Measurements from ENCODE around the gene ITPKA.

DNA sequence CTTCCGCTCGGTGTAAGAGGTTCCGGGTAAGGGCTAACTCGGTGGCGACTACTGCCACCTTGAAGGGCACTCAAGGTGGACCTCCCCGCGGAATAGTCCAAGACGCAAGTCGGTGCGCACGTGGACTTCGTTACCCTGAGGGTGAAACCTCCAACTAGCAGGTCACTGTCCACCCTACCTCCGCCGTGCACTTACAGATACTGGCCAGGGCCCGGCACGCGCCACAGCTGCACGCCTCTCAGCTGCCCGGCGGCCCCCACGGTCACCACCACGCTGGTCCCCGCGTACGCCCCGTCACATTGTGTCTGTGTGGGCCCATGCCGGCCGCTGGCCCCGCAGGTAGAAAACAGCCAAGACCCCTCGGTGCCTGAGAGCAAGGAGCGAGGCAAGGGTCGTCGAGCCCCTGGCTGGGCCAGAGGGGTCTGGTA is 18.9 kb downstream of the ITPKA start:
- TF ChIP-seq, protein P1, sequence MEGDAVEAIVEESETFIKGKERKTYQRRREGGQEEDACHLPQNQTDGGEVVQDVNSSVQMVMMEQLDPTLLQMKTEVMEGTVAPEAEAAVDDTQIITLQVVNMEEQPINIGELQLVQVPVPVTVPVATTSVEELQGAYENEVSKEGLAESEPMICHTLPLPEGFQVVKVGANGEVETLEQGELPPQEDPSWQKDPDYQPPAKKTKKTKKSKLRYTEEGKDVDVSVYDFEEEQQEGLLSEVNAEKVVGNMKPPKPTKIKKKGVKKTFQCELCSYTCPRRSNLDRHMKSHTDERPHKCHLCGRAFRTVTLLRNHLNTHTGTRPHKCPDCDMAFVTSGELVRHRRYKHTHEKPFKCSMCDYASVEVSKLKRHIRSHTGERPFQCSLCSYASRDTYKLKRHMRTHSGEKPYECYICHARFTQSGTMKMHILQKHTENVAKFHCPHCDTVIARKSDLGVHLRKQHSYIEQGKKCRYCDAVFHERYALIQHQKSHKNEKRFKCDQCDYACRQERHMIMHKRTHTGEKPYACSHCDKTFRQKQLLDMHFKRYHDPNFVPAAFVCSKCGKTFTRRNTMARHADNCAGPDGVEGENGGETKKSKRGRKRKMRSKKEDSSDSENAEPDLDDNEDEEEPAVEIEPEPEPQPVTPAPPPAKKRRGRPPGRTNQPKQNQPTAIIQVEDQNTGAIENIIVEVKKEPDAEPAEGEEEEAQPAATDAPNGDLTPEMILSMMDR (IDR thresholded peaks at IDR 0.05): no peak
- TF ChIP-seq EZH2 (IDR thresholded peaks at IDR 0.05) (no peak), EZH2phosphoT487 (IDR thresholded peaks at IDR 0.05) (peak; percentile 88)

All from neural progenitor cell (in vitro differentiated cells).